Esophagus squamous epithelium (tissue), 4 donors: ENCODE results near the gene OVCH1.
"Not testable (repeated sequence)": the region's sequence is repeated elsewhere in the genome, so short reads cannot be mapped to it uniquely, and the experiment has no call there.

Source experiments
- POLR2A ChIP-seq, 4 donors: fragments of 450-650 bp; IDR thresholded peaks; one replicate each; pipeline ENCODE4 v1.6.1; 2017; ENCODE audit warnings: antibody characterized with exemption in 4 of 4, mild to moderate bottlenecking in 4 of 4, moderate library complexity in 3 of 4
- TF ChIP-seq, protein P1 (sequence below), 6 experiments: fragments of 450-650 bp in 4 of 6; fragments of 200-600 bp in 2 of 6; sonication (generic) in 2 of 6; IDR thresholded peaks; one replicate each; pipeline ENCODE4 v1.5.1; 2016 to 2019; ENCODE audit warnings: antibody characterized with exemption in 6 of 6, mild to moderate bottlenecking in 4 of 6, moderate library complexity in 4 of 6

DNA sequence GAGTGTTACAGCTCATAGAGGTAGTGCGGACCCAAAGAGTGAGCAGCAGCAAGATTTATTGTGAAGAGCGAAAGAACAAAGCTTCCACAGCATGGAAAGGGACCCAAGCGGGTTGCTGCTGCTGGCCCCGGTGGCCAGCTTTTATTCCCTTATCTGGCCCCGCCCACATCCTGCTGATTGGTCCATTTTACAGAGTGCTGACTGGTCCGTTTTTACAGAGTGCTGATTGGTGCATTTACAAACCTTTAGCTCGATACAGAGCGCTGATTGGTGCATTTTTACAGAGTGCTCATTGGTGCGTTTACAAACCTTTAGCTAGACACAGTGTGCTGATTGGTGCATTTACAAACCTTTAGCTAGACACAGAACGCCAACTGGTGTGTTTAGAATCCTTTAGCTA, 60.7 kb downstream of the OVCH1 start:
- TF ChIP-seq, protein P1, sequence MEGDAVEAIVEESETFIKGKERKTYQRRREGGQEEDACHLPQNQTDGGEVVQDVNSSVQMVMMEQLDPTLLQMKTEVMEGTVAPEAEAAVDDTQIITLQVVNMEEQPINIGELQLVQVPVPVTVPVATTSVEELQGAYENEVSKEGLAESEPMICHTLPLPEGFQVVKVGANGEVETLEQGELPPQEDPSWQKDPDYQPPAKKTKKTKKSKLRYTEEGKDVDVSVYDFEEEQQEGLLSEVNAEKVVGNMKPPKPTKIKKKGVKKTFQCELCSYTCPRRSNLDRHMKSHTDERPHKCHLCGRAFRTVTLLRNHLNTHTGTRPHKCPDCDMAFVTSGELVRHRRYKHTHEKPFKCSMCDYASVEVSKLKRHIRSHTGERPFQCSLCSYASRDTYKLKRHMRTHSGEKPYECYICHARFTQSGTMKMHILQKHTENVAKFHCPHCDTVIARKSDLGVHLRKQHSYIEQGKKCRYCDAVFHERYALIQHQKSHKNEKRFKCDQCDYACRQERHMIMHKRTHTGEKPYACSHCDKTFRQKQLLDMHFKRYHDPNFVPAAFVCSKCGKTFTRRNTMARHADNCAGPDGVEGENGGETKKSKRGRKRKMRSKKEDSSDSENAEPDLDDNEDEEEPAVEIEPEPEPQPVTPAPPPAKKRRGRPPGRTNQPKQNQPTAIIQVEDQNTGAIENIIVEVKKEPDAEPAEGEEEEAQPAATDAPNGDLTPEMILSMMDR (IDR thresholded peaks at IDR 0.05): not testable (repeated sequence)
- not testable (repeated sequence) for TF ChIP-seq POLR2A (IDR thresholded peaks at IDR 0.05)
